Activated naive CD4-positive, alpha-beta T cell treated with anti-CD3 and anti-CD28 coated beads, Interleukin-2, amount 50 U/mL, for 72 hours (primary cell): ENCODE measurements around the gene DAB2. TPM values are rescaled to one million over a fixed set of nuclear protein-coding genes. Genes with fewer than 3 reads are reported as not detected.

Source experiments
- ATAC-seq, 2 donors: fragments of 150-1000 bp; cut with Tn5 transposase; 2 replicates each; pipeline ENCODE4 v1.10.0; 2021; ENCODE audit warnings: mild to moderate bottlenecking in 2 of 2, moderate library complexity in 2 of 2
- DNase-seq, 2 donors: peaks; one replicate each; pipeline ENCODE4 v3.0.0; 2021 to 2022; ENCODE audit warnings: low spot score in 2 of 2
- H3K27ac Mint-ChIP-seq, 2 donors: one replicate each; pipeline ENCODE4 v1.8.0; 2022; ENCODE audit warnings: mild to moderate bottlenecking in 2 of 2, mixed read lengths in 2 of 2
- H3K36me3 Mint-ChIP-seq, 2 donors: one replicate each; pipeline ENCODE4 v1.8.0; 2022; ENCODE audit warnings: mixed read lengths in 2 of 2
- H3K9me3 Mint-ChIP-seq, 2 donors: one replicate each; pipeline ENCODE4 v1.8.0; 2022; ENCODE audit warnings: mixed read lengths in 2 of 2
- total RNA-seq, 2 donors: library from RNA; stranded (reverse); gene quantifications; one replicate each; pipeline ENCODE4 v1.2.3, GENCODE V29; 2022

DAB2 gene
- under 1 TPM in 1 of 2 donors, not detected in 1; 0.50 TPM for total RNA-seq

DNA sequence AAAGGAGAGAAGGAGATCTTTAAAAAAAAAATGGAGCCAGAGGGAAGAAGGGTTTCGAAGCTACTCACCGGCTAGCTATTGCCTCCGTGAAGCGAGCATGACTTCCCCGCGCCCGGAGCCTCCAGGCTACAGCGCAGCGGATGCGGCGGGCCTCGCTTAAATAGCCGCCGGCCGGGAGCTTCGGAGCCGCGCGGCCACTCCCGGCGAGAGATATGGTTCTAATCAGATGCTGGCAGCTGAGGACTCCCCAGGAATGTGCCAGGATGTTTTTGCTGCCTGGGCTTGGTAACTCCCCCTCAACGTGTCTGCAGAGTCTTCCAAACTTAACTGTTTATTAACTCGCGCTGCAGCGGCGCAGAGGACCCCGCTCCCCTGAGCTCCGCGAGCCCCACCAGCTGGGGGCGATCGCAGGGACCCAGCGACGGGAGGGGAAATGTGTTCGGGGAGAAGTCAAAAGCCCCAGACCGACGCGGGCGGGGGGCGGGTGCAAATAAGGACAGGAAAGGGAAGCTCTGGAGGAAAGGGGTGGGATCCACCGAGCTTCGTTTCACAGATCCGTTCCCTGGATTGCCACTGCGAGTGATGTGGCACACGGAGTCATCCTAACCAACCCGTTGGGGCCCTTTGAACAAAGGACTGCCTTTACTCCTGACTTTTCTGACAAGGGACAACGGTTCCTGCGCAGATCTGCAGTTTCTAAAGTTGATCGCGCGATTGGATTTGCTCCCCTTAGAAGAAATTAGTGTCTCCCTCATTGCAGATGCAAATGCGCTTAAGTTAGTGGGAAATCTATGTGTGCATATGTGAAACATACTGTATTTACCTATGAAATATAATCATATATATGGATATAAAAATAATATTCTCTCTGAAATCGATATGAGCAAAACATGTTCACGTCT lies at the start of gene DAB2:
DAB2 (minus strand) TSS at position 245 of the 902 bp plus-strand sequence. CDS start 30,660 bp downstream, outside the sequence.
- ATAC-seq (peak; percentile 85 to 88), DNase-seq (peak; percentile 40 to 55)
- Mint-ChIP-seq H3K36me3 (no peaks in the 10 kb centered on the region), H3K27ac (no peak within 1 kb of the TSS), H3K9me3 (no peaks in the 10 kb centered on the region)

DNA sequence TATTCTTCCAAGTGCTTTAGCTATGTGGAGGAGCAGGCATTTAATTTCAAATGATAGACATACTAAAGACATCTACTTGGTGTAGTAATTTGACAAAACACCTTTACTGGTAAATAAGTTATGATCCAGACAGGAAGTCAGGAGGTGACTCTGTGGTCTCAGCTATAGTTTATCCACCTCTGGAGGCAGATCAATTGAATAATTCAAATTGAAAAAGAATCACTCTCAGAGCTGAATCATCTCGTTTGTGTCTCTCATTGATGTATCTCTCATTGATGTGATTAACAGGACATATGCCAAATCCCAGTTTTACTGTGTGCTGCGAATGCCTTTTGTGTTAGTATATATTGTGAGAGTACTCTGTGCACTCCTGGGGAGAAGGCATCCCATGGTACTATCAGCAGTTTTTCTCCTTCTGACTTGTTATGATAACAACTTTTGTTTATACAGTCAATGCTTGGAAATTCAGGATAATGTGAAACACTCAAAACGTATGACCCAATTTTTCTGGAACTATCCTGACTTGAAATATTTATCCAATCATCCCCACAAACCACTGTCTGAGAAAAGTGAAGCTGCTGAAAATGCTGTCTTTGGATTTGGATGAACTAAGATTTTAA lies 48.5 kb upstream of the DAB2 start:
- ATAC-seq (peak in 1 of 2 donors; percentile 95), DNase-seq (no peak)
- H3K36me3 Mint-ChIP-seq: no peaks in the 10 kb centered on the region
- H3K9me3 Mint-ChIP-seq: no peaks in the 10 kb centered on the region
- no peak overlapping the region for H3K27ac Mint-ChIP-seq

DNA sequence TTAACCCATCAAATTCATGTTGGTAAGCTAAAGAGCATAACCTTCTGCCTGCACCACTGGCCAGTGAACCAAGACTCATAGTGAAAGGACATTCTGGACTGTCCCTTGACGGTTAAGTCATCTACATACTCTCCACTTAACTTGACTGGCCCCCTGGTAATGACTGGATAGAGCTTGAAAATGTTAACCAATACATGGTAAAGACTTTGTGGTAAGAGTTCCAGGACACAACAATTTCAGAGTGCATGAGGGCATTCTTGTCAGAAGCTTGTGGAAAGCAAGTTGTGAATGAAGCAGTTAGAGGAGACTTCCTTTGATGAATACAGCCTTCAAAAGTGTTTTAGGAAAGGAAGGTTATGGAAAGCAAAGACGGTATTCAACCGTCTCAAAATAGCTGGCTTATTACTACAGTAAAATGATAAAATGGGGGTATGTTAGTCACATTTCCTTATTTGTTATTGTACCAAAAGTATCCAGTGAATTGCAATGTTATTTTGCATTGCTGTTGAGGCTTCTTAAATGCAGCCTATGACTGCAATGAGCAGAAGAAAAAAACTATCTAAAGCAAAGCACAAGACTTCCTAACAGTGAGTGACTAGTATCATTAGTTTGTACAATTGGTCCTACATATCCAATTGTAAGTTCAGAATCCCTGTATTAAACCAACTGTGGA lies 47.2 kb upstream of the DAB2 start:
- no peaks in the 10 kb centered on the region for H3K9me3 Mint-ChIP-seq
- DNase-seq (no peak), ATAC-seq (no peak)

DNA sequence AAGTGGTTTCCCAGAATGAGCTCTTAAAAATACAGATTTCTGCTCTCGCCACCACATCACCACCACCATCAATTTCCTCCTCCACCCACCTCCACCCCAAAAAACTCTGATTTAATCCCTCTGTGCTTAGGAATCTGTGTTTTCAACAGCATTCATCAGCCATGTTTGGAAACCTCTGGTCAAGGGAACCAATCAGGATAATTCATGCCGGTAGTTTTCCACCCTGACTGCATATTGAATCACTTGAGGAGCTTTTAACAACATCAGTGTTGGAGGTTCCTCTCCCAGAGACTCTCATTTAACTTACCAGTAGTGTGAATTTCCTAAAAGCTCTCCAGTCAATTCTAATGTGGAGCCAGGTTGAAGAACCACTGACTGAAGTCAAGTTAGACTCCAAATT lies 46.0 kb upstream of the DAB2 start:
- ATAC-seq (no peak), DNase-seq (no peak)
- Mint-ChIP-seq H3K36me3 (no peaks in the 10 kb centered on the region), H3K27ac (no peak overlapping the region), H3K9me3 (no peaks in the 10 kb centered on the region)

More for the DNA sequence above, 47.2 kb upstream of the DAB2 start:
- H3K27ac Mint-ChIP-seq: no peak overlapping the region
- H3K36me3 Mint-ChIP-seq: no peaks in the 10 kb centered on the region

DNA sequence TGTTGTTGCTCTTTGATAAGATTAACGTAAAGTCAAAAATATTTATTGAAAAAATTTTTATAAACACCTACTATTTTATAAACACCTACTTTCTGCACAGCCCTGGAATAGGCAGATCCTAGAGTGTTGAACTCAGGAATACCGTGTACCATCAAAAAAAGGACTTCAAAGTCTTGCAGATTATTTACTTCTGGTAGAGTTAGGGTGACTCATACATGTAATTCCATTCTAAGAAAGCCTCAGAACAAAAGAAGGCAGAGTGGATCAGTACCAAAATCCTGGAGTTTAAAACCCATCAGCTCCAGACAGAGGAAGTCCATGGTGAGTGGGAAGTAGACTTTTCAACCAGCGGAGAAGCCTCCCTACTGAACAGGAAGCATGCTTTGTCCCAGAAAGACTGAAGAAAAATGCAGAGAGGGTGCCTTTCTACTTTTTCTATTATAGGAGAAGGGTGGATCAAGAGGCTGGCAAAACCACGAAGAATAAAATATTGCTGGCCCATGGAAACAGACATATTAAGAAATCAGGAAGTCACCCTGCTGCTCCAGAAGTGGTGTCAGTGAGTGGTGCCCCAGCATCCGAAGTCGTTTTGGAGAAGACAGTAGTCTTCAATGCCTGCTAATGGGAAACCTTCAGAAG lies 45.1 kb upstream of the DAB2 start:
- Mint-ChIP-seq H3K27ac (no peak overlapping the region), H3K9me3 (no peaks in the 10 kb centered on the region), H3K36me3 (no peaks in the 10 kb centered on the region)
- DNase-seq: no peak
- no peak for ATAC-seq

DNA sequence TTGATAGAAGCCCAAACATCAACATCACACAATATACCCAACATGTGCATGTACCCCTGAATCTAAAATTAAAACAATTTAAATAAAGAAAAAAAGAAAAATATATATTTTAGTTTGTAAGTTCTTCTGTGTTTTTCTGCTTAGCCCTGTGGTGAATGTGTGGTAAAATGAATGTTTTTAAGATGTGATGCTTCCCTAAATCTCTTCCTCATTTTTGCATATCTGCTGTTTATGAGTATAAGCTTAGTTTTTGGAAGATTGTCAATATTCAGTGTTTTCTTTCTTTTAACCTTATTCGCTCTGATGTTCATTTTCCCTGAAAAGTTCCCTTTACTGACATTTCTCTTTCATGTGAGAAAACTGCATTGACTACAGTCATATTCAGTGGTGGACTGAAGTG lies 44.4 kb upstream of the DAB2 start:
- Mint-ChIP-seq H3K9me3 (no peaks in the 10 kb centered on the region), H3K27ac (no peak overlapping the region)
- ATAC-seq: no peak

DNA sequence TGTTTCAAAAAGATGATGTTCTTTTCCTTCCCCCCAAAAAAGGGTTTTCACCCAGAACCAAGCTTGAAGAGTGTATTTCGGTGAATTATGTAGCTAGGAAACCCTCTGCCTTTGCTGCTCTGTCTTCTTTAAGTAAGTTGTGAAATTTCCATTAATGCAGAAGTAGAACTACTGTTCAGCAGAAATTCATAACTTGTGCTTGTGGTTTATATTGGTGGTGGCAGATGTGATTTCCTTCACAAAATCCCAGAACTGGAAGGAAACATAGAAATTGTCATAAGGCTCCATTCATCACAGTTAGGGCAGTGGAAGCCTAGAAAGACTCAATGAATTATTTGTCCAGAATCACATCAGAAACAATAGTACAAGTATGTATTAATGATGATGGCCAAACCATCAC lies 42.1 kb upstream of the DAB2 start:
- Mint-ChIP-seq H3K36me3 (no peaks in the 10 kb centered on the region), H3K9me3 (no peaks in the 10 kb centered on the region), H3K27ac (no peak overlapping the region)
- no peak for DNase-seq
- ATAC-seq: no peak

More for the DNA sequence above, 44.4 kb upstream of the DAB2 start:
- no peak for DNase-seq
- no peaks in the 10 kb centered on the region for H3K36me3 Mint-ChIP-seq

DNA sequence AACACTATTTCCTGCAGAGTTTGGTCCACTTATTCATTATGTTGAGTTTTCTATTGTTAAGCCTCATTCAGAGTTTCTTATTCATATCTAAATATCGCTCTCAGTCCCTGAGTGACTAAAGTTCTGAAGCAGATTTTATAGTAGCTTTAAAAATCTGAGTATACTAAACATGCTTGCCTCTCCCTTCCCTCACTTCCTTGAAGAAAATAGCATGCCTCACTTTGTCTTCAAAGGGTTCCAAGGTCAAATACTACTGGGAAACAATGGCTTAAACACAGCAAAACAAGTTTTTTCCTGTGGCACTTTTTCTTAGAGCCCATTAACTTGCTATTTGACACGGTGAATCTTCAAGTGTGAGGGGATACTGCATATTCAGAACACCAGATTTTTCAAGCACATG lies 41.1 kb upstream of the DAB2 start:
- no peak overlapping the region for H3K27ac Mint-ChIP-seq
- H3K36me3 Mint-ChIP-seq: no peaks in the 10 kb centered on the region
- ATAC-seq (no peak), DNase-seq (no peak)
- no peaks in the 10 kb centered on the region for H3K9me3 Mint-ChIP-seq

DNA sequence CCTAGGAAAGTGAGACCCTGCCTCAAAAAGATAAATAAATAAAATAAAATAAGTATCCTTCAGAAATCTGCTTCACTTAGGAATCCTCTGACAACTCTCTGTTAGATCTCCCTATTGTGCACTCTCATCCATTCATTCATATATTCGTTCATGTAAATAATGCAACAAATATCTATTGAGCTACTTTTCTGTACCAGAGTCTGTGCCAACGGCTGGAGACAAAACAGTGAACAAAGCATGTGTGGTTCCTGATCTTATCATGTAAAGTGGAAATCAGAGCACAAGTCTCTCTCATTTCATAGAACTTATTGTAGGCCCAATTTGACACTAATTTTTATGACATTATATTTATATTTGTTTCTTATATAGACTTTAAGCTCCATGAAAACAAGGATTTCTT lies 40.3 kb upstream of the DAB2 start:
- no peak for ATAC-seq
- H3K36me3 Mint-ChIP-seq: no peaks in the 10 kb centered on the region
- no peak for DNase-seq
- H3K27ac Mint-ChIP-seq: no peak overlapping the region
- no peaks in the 10 kb centered on the region for H3K9me3 Mint-ChIP-seq

DNA sequence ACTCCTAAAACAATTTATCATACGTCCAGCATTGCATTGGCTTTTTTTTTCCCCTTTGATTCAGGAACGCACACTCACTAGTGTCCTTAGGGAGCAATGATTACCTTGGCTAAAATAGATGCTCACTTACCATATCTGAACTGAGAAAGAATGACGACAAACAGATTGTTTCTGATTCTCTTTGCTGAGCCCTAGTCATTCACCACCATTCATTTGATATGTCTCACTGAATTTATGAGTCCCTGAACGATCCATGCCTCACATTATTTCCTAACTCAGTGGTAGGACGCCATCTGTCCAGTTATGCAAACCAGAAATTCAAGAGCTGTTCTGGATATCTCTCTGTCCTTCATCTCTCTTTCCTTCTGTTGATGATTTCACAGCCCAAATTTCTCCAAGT lies 39.3 kb upstream of the DAB2 start:
- H3K9me3 Mint-ChIP-seq: no peaks in the 10 kb centered on the region
- no peaks in the 10 kb centered on the region for H3K36me3 Mint-ChIP-seq
- DNase-seq (no peak), ATAC-seq (no peak)
- no peak overlapping the region for H3K27ac Mint-ChIP-seq

DNA sequence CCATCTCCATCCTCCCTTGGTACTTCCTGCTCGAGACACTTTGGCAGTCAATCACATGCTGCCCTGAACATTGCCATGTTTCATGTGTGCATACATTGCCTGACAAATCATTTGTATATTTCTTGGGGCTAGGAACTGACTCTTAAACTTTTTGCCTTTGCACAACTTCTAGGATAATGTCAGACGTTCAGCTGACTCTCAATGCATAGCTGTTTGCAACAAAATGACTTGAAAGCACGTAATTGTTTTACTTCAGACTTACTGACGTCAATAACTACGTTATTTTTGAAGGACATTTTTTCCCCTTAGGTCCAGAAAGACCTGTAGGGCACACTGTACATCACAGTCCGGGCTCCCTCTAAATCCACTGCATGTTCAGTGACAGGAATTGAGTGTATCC lies 37.4 kb upstream of the DAB2 start:
- Mint-ChIP-seq H3K36me3 (no peaks in the 10 kb centered on the region), H3K9me3 (no peaks in the 10 kb centered on the region), H3K27ac (no peak overlapping the region)
- no peak for DNase-seq
- ATAC-seq: no peak

DNA sequence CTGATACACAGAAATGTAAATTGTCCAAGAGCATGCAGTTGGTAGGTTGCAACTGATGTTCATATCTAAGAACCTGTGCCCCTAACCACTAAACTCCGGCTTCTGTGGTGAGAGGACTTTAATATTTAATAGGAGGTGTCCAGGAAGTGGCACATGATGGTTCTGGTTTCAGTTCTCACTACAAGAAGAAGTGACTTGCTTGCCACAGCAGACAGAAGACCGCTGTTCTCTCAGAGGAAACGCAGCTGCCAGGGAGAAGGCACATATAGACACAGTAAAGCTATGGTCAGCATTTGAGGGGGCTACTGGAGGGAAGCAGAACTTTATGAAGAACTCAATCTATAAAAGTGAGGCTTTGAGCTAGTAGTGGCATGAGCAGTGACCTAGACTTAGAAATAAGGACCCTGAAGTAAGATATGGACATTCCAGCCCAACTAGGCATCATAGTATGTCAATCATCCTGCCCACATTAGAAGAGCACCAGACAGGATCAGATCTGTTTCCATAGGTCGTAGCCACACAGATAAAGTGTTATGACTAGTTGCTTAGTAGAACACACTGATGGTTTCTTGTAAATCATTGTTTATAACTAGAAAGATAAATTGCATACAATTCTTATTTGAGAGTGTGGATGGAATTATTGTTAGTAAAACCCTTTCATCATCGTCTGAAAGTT lies 36.4 kb upstream of the DAB2 start:
- Mint-ChIP-seq H3K27ac (no peak overlapping the region), H3K36me3 (no peaks in the 10 kb centered on the region), H3K9me3 (no peaks in the 10 kb centered on the region)
- ATAC-seq: no peak
- DNase-seq: no peak

DNA sequence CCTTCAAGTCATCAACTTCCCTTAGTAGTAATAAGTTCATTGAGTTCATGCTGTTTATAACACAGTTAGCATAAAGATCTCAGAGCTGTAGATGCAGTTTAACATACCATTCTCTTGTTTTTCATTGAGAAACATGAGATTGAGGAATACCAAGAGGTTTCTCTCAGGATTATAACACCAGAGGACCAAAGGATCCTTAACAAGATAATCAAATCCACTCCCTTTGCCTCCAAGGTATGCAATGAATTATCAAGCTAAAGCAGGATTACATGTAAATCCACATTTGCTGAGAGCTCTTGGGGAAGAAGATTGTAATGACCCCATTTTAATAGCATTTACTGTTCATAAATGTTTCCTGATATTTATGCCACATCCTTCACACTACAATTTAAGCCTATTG lies 35.1 kb upstream of the DAB2 start:
- Mint-ChIP-seq H3K27ac (no peak overlapping the region), H3K9me3 (no peaks in the 10 kb centered on the region), H3K36me3 (no peaks in the 10 kb centered on the region)
- no peak for ATAC-seq
- no peak for DNase-seq

DNA sequence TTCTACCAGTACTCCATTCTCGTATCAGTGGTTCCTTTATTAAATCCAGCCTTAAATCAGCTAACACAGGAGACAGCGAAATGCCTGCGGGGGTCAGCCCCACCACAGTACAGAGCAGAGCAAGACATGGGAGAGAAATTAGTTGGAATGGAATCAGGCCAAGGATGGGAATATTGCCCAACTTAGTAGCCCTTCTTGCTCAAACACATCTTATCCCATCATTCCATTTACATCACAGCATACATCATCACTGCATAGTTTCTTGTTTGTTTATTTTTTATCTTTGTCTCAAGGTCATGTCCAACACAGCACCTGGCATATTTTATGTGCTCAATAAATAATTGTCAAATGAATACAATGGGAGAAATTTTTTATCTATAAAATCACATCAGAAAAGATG lies 34.3 kb upstream of the DAB2 start:
- Mint-ChIP-seq H3K36me3 (no peaks in the 10 kb centered on the region), H3K9me3 (no peaks in the 10 kb centered on the region), H3K27ac (no peak overlapping the region)
- DNase-seq: no peak
- no peak for ATAC-seq

DNA sequence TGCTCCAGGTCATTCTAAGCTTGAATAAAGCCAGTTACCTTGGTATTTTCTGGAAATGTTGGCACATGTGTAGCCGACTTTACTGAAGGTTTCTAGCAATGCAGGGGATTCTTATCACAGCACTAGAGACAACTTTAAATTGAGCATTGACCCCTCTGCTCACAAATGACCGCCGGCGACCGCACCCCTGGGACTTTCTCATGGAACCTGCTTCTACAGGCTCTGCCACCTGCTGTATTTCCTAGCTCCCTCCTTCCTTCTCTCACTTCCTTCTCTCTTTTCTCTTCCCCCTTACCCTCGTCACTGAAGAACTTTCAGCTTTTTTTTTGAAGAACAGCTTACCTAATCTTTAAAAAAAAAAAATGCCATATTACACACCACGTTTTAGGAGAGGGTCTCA lies 30.9 kb upstream of the DAB2 start:
- H3K9me3 Mint-ChIP-seq: no peaks in the 10 kb centered on the region

DNA sequence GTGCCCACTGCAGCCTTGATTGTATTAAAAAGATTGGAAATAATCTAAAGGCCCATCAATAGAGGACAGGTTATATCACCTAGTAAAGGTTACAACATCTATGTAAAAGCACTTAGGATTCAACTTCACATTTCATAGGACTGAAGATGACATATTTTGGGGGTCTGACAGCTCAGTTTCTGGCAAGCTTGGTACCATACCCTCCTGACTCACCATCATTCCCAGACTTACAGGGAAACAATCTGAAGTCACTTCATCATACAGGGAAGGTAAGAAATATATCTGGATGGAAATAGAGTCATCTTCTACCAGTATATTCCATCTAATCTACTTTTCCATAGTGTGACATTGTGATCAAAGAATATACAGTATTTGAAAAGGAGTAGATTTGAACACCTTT lies 28.8 kb upstream of the DAB2 start:
- Mint-ChIP-seq H3K27ac (no peak overlapping the region), H3K36me3 (no peaks in the 10 kb centered on the region), H3K9me3 (no peaks in the 10 kb centered on the region)
- ATAC-seq (no peak), DNase-seq (no peak)

More for the DNA sequence above, 30.9 kb upstream of the DAB2 start:
- H3K27ac Mint-ChIP-seq: no peak overlapping the region
- DNase-seq (no peak), ATAC-seq (no peak)
- no peaks in the 10 kb centered on the region for H3K36me3 Mint-ChIP-seq
